ENCODE measurements around the gene DTNB.
"Not testable (repeated sequence)": the region's sequence is repeated elsewhere in the genome, so short reads cannot be mapped to it uniquely, and the experiment has no call there.

Gene DTNB

GRCh38 chr2:25682082-25682481 lies 8.7 kb upstream of the DTNB start:
- no peak for DNase-seq

DNA sequence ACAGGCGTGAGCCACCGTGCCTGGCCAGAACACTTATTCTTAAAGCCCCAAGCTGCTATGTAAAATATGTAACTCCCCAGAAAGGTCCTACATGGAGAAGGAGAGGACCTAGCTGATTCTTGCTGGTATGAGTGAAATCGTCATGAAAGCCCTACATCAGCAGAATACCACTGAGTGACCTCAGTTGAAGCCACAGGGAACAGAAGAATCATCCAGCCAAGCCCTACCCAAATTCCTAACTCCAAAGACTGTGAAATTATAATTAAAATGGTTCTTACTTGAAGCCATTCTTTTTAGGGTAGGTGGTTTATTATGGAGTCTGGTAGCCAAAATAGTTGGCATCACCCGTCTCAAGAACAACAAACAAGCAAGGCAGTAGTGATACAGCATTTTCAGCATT lies 4.5 kb upstream of the DTNB start:
- no peak for DNase-seq

- no peak for DNase-seq
Observed at GRCh38 chr2:25674077-25674362, 643 bp upstream of the DTNB start.

GRCh38 chr2:25672494-25673299 lies 680 bp downstream of the DTNB start:
- DNase-seq, result peak; percentile 21

- DNase-seq, result no peak
Observed at GRCh38 chr2:25671622-25672021, 1.8 kb downstream of the DTNB start.

DNA sequence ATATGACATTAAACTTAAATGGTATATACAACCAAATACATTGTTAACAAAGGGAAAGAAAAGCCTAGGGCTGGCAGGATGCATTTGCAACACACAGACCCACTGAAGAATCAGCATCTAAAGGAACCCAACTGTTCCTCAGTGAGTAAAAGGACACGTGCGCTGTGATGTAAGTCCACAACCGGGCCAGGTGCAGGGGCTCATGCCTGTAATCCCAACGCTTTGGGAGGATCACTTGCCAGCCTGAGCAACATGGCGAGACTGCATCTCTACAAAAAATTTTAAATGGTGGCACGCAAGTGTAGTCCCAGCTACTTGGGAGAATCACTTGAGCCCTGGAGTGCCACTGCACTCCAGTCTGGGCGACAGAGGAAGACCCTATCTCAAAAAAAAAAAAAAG lies 3.9 kb downstream of the DTNB start:
- no peak for DNase-seq

DNA sequence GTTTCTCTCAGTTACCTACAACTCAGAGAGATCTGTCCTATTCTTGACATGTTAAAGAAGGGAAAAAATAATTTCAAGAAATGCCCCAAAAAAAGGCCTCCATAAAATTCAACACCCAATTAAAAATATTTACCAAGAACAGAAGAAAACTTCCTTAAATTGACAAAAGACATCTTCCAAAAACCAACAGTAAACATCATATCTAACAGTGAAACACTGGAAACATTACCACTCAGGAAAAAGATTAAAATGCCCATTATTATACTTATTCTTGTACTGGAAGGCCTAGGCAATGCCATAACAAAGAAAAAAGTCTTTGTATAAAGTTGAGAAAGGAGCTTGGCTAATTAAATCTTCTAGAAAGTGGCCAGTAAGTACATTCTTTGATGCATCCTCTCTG lies 7.2 kb downstream of the DTNB start:
- DNase-seq, result no peak

GRCh38 chr2:25665429-25665828 lies 7.9 kb downstream of the DTNB start:
- not testable (repeated sequence) for DNase-seq

GRCh38 chr2:25664965-25665307 lies 8.4 kb downstream of the DTNB start:
- no peak for DNase-seq

DNA sequence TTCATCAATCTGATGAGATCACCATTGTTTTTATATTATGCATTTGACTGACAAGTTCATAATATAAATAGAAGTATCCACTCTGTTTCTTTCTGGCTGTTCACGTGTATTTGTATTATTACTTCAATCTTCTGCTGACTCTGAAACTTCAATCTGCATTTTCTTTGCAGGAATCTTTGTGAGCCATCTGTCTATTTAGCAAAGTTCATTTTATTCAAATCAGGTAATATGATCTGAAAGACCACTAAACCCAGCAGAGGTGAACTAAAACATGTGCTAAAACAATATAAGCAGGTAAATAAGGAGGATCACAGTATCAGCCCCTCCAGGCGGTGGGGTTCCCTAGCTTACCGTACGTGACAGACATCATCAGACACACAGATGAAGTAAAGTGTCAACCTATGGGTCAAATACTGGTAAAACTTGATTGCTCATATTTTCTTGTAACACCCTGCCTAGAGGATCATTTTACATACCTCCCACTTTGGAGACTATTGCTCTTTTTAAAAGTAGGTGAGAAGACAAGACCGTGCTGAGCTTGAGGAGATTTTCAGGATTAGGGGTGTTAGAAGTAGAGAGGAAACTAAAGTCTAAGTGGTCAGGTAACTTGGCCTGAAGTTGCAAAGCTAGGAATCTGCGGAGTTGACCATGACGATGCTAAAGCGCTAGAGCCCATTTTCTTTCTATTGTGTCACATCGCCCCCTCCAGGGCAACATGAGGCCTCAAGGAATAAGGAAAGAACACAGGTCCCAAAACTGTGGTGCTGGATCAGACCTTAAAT lies 9.0 kb downstream of the DTNB start:
- no peak for DNase-seq

DNA sequence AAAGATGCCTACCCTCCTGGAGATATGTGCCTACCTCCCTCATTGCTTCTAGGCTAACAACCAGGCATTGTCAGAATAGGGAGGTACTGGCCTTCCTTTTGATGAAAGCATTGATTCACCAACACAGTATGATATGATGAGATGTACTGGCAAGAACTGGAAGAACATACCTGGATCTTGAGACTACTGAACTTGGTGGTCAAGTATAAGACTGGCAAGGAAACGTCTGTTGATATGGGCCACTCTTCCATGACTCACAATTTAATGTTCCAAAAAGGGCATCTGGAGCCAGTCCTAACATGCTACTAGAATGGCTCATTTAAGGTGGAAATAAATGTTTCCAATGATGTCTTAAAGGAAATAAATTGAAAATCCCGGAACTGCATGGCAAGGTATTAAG lies 18.1 kb downstream of the DTNB start:
- DNase-seq, result no peak

DNA sequence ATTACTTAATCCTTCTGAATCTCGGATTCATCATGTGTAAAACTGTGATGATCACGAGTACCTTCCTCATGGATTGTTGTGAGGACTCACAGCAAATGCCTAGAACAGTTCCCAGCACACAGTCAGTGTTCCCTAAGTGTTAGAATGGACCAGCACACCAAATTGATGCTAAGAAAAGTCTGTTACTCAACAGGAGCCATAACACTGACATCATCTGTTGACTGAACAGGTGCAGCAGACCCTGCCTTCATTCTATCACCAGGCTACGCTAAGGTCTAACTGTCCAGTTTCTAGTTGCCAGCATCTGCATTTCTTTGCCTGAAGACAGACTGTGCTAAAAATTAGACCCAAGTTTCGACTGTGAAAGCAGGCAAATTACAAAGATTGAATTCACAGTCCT lies 18.6 kb downstream of the DTNB start:
- DNase-seq, result no peak

DNA sequence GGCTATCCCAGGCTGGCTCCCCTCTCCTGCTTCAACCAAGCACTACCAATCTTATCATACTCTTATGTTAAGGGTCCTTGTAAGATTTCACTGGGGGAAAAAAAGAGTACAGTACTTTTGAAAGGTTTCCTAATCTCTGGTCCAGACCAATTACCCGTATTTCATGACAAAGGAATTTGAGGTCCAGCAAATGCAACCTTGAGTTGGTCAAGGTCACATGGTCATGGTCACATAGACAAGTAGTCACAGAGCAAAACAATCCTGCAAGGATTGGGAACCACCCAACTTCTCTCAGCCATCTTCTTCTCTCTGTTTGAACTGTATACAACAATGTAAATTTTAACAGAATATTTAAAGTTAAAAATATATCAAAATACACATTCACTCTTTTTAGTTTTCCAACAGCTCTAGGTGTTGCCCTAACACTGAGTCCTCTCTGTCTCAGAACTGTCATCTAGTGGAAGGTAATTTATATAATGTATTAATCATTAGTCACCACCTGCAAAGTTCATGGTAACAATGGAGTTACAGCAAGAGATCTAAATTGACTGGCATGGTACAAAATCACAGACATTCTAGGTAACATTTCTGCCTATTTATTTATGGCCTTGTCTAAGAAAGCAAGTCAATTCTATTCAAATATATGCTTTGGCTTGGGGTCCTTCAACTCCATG lies 21.5 kb downstream of the DTNB start:
- no peak for DNase-seq

GRCh38 chr2:25651066-25651465 lies 22.3 kb downstream of the DTNB start:
- no peak for DNase-seq

DNA sequence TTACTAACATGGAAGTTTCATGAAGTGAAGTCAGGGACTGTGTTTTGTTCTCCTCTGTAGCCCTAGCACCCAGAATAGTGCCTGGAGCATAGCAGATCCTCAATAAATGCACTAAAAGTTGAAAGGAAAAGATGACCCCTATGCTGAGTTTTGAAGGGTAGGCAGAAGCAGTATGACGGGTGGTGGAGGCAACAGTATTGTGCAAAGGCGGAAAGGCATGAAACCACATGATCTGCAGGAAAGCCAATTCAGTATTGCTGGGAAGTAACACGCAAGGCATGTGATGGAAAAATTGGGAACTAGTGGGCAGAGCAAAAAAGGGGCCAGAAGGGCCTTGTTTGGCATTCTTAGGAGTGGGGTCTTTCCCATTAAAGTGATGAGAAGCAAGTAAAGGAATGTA lies 23.1 kb downstream of the DTNB start:
- DNase-seq, result no peak

DNA sequence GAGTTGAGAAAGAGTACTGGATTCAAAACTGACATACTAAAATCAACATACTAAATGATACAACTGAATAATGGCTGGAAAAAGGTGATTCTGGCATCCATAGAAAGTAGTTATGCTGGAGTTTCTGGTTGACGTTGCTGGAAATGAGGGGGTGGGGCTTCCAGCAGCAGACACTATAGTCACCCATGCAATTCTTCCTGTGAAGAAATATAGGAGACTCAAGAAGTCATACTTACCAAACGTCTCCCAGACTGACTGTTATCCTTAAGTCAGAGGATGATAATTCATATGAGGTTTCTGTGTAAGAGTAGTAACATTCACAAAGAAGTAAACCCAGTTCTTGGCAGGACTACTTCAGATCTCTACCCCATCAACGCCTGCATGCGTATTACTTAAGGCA lies 23.6 kb downstream of the DTNB start:
- no peak for DNase-seq

- no peak for DNase-seq
Observed at GRCh38 chr2:25642298-25642697, 31.1 kb downstream of the DTNB start.

- DNase-seq, result no peak
Observed at GRCh38 chr2:25639696-25640095, 33.7 kb downstream of the DTNB start.

- no peak for DNase-seq
Observed at GRCh38 chr2:25639131-25639530, 34.2 kb downstream of the DTNB start.

- no peak for DNase-seq
Observed at GRCh38 chr2:25635797-25636196, 37.6 kb downstream of the DTNB start.

DNA sequence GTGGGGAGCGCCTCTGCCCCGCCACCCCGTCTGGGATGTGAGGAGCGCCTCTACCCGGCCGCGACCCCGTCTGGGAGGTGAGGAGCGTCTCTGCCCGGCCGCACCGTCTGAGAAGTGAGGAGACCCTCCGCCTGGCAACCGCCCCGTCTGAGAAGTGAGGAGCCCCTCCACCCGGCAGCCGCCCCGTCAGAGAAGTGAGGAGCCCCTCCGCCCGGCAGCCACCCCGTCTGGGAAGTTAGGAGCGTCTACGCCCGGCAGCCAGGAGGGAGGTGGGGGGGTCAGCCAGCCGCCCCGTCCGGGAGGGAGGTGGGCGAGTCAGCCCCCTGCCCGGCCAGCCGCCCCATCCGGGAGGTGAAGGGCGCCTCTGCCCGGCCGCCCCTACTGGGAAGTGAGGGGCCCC lies 39.6 kb downstream of the DTNB start:
- not testable (repeated sequence) for DNase-seq

DNA sequence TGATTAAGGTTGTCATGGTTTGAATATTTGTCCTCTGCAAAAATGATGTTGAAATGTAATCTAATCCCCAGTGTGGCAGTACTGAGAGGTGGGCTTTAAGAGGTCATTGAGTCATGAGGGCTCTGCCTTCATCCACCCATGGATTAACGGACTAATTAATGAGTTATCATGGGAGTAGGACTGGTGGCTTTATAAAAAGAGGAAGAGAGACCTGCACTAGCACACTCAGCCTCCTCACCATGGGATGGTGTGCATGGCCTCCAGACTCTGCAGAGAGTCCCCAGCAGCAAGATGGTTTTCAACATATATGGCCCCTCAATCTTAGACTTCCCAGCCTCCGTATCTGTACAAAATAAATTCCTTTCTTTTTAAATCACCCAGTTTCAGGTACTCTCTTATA lies 41.0 kb downstream of the DTNB start:
- DNase-seq, result no peak

- DNase-seq, result no peak
Observed at GRCh38 chr2:25624635-25625034, 48.7 kb downstream of the DTNB start.

DNA sequence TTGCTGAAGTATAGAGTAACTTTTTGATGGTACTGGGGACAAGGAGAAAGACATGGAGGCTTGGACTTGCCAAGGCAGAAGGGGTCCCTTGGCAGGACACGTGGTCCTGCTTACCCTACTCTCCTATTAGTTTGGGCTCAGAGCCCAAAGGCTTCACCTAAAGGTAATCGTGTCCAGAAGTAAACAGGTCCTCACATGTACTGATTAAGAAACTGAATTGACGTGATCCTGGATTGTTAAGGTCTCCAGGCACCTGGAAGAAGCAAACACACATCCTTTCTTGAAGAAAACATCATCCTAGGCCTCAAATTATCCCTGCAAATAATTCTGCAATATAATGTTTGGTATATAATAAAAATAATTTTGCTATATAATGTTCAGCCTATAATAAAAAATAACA lies 50.0 kb downstream of the DTNB start:
- no peak for DNase-seq

All from NCI-H1694 treated with DMSO at 0.1 percent for 48 hours (cell line).